ENCODE data around the gene ADGRL2. TPM values are rescaled to one million over a fixed set of nuclear protein-coding genes. Genes with fewer than 3 reads are reported as not detected.

Gene ADGRL2
- total and polyA plus RNA-seq, 9 of the 15 experiments (the other 6 are each of a cell fraction or from before 2014, with no cell fraction given) = 0.03 to 0.15 (median 0.13) TPM; not detected in 6

DNA sequence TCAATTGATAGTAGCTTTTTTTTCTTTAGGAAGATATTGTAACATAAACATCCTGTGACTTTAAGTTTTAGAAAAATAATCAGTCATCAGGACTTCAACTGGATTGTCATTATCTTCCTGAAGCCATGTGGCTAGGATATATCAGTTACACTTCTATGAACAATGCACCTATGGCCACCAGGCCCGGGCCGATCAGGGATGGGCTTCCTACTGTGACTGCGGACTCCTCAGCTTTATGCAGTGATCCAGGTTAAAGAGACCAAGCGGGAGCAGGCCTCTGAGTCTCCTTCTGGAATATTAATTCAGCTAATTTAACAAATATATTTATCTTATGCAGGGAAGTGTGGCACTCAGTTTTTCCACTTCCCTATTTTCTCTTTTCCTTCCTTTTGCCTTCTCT, 200.6 kb downstream of the ADGRL2 start (continued):
- TF ChIP-seq, protein P1, sequence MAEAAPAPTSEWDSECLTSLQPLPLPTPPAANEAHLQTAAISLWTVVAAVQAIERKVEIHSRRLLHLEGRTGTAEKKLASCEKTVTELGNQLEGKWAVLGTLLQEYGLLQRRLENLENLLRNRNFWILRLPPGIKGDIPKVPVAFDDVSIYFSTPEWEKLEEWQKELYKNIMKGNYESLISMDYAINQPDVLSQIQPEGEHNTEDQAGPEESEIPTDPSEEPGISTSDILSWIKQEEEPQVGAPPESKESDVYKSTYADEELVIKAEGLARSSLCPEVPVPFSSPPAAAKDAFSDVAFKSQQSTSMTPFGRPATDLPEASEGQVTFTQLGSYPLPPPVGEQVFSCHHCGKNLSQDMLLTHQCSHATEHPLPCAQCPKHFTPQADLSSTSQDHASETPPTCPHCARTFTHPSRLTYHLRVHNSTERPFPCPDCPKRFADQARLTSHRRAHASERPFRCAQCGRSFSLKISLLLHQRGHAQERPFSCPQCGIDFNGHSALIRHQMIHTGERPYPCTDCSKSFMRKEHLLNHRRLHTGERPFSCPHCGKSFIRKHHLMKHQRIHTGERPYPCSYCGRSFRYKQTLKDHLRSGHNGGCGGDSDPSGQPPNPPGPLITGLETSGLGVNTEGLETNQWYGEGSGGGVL (CRISPR knock-in tag; IDR thresholded peaks at IDR 0.05) = no peak
- TF ChIP-seq, protein P2, sequence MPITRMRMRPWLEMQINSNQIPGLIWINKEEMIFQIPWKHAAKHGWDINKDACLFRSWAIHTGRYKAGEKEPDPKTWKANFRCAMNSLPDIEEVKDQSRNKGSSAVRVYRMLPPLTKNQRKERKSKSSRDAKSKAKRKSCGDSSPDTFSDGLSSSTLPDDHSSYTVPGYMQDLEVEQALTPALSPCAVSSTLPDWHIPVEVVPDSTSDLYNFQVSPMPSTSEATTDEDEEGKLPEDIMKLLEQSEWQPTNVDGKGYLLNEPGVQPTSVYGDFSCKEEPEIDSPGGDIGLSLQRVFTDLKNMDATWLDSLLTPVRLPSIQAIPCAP (CRISPR knock-in tag; IDR thresholded peaks at IDR 0.05; ENCODE audit: borderline replicate concordance) = no peak

- FAIRE-seq (no peak), ATAC-seq (no peak), DNase-seq (ENCODE audit: extremely low read depth in 1 of 4, low spot score in 3 of 4) (no peak)
- no peaks in the 10 kb centered on the region for H3K4me1 ChIP-seq (replicated peaks in 1 of 2; ENCODE audit: control insufficient read depth in 2 of 2, insufficient read depth in 2 of 2, low read length in 2 of 2)
- H3K79me2 ChIP-seq (ENCODE audit: control insufficient read depth, insufficient read depth, low read length) = no peaks in the 10 kb centered on the region
- no peaks in the 10 kb centered on the region for H4K20me1 ChIP-seq (replicated peaks; ENCODE audit: control insufficient read depth, insufficient read depth, low read length)
- TF ChIP-seq ZKSCAN3 (CRISPR knock-in tag; IDR thresholded peaks at IDR 0.05) (no peak), ZNF512 (tag; IDR thresholded peaks at IDR 0.05) (peak; percentile 53; the same call in 1 of the 2 replicates)
- H3K4me3 ChIP-seq = no peak overlapping the region
- H3K36me3 ChIP-seq (ENCODE audit: control insufficient read depth, insufficient read depth, low read length) = no peaks in the 10 kb centered on the region
- H3K9ac ChIP-seq (ENCODE audit: insufficient read depth in 1 of 2, low read depth in 2 of 2, low read length in 2 of 2) = no peak overlapping the region
- no peak overlapping the region for H3K27ac ChIP-seq (ENCODE audit: extremely low read depth, low read depth, low read length)
- no peaks in the 10 kb centered on the region for H3K9me3 ChIP-seq (replicated peaks; ENCODE audit: control insufficient read depth, insufficient read depth, low read depth, low read length)
- in situ Hi-C loops (cut with MboI) = no loop called here
- H3K9me1 ChIP-seq (ENCODE audit: control insufficient read depth, insufficient read depth, low read length) = no peaks in the 10 kb centered on the region
- no peak overlapping the region for H3K4me2 ChIP-seq (ENCODE audit: insufficient read depth, low read length)
- POLR2A ChIA-PET = no interaction called here
- no peaks in the 10 kb centered on the region for H3K27me3 ChIP-seq (ENCODE audit: control insufficient read depth in 2 of 2, insufficient read depth in 2 of 2, low read length in 2 of 2)
- BruUV-seq (replicated peaks) = no TSS peak
- intact Hi-C loops (cut with micrococcal nuclease) = no loop called here
- H2AFZ ChIP-seq (ENCODE audit: low read depth, low read length) = no peak overlapping the region
- CTCF ChIA-PET (ENCODE audit: low intra/inter-chr PET ratio) = no interaction called here
These were observed 207.1 kb downstream of the ADGRL2 start for GRCh38 chr1:82007804-82008203.
